Neuronal stem cell (in vitro differentiated cells): ENCODE measurements around the gene MRPS35.
A peak's percentile ranks its signal among the peaks of the same experiment; 100 is the strongest.

ENCODE experiments used
- DNase-seq: peaks from one replicate; pipeline ENCODE4 v3.0.0-alpha.2; 2013; ENCODE audit warnings: low spot score
- H2AFZ ChIP-seq: one replicate; pipeline ENCODE4 v1.6.1; 2013; ENCODE audit warnings: mild to moderate bottlenecking, low read length, inconsistent platforms
- H2AK5ac ChIP-seq: 2 replicates; pipeline ENCODE4 v1.6.1; 2013; ENCODE audit warnings: low read depth, mild to moderate bottlenecking, inconsistent platforms, low read length, moderate library complexity, mixed read lengths
- H2BK120ac ChIP-seq: 2 replicates; pipeline ENCODE4 v1.6.1; 2013; ENCODE audit warnings: low read depth, mild to moderate bottlenecking, inconsistent platforms, low read length, moderate library complexity, mixed read lengths
- H2BK12ac ChIP-seq: one replicate; pipeline ENCODE4 v1.6.1; 2013; ENCODE audit warnings: low read length, inconsistent platforms
- H2BK15ac ChIP-seq: 2 replicates; pipeline ENCODE4 v1.6.1; 2013; ENCODE audit warnings: mild to moderate bottlenecking, low read length, inconsistent platforms, mixed read lengths
- H2BK5ac ChIP-seq: one replicate; pipeline ENCODE4 v1.6.1; 2013; ENCODE audit warnings: inconsistent platforms, mild to moderate bottlenecking, low read length, moderate library complexity
- H3K14ac ChIP-seq: one replicate; pipeline ENCODE4 v1.6.1; 2013; ENCODE audit warnings: low read length, inconsistent platforms
- H3K18ac ChIP-seq: 2 replicates; pipeline ENCODE4 v1.6.1; 2013; ENCODE audit warnings: low read length, inconsistent platforms
- H3K23ac ChIP-seq: 2 replicates; pipeline ENCODE4 v1.6.1; 2013; ENCODE audit warnings: low read depth, mild to moderate bottlenecking, mixed read lengths, low read length, inconsistent platforms; ENCODE audit not compliant: poor library complexity
- H3K27ac ChIP-seq: replicated peaks from 3 replicates; pipeline ENCODE4 v1.5.1; 2013; ENCODE audit warnings: low read length, inconsistent platforms
- H3K27me3 ChIP-seq, 3 experiments: 2 replicates each; pipeline ENCODE4 v1.6.1; 2013; ENCODE audit warnings: low read length in 3 of 3, mild to moderate bottlenecking in 2 of 3, inconsistent platforms in 1 of 3, low read depth in 1 of 3, mixed read lengths in 1 of 3, moderate library complexity in 1 of 3; ENCODE audit not compliant: control insufficient read depth in 3 of 3, insufficient read depth in 3 of 3
- H3K36me3 ChIP-seq, 2 donors: replicated peaks in 1 of 2; 2 replicates each; pipeline ENCODE4 v1.6.1; 2013; ENCODE audit warnings: low read length in 2 of 2; ENCODE audit not compliant: control insufficient read depth in 2 of 2, insufficient read depth in 2 of 2
- H3K4ac ChIP-seq: 2 replicates; pipeline ENCODE4 v1.6.1; 2013; ENCODE audit warnings: inconsistent platforms, mild to moderate bottlenecking, low read length, moderate library complexity
- H3K4me1 ChIP-seq, 2 donors: 1 replicate in 1 of 2; 2 replicates in 1 of 2; pipeline ENCODE4 v1.6.1; 2013; ENCODE audit warnings: low read length in 2 of 2, low read depth in 1 of 2; ENCODE audit not compliant: control insufficient read depth in 2 of 2, insufficient read depth in 1 of 2
- H3K4me2 ChIP-seq: one replicate; pipeline ENCODE4 v1.6.1; 2013; ENCODE audit warnings: mild to moderate bottlenecking, low read length, inconsistent platforms; ENCODE audit not compliant: insufficient read depth, poor library complexity, severe bottlenecking
- H3K4me3 ChIP-seq, 2 donors: 2 replicates each; pipeline ENCODE4 v1.5.1; 2013; ENCODE audit warnings: low read length in 2 of 2, mild to moderate bottlenecking in 2 of 2, inconsistent platforms in 1 of 2, moderate library complexity in 1 of 2
- H3K79me1 ChIP-seq: one replicate; pipeline ENCODE4 v1.6.1; 2013; ENCODE audit warnings: low read depth, mild to moderate bottlenecking, inconsistent platforms, low read length, moderate library complexity
- H3K9ac ChIP-seq: one replicate; pipeline ENCODE4 v1.6.1; 2013; ENCODE audit warnings: mild to moderate bottlenecking, low read depth, low read length, inconsistent platforms; ENCODE audit not compliant: poor library complexity
- H3K9me3 ChIP-seq, 2 donors: replicated peaks in 1 of 2; 2 replicates each; pipeline versions ENCODE3 to v1.6.1; 2013; ENCODE audit warnings: low read length in 2 of 2, mild to moderate bottlenecking in 2 of 2, inconsistent platforms in 1 of 2, low read depth in 1 of 2, mixed read lengths in 1 of 2, moderate library complexity in 1 of 2; ENCODE audit not compliant: control insufficient read depth in 2 of 2, insufficient read depth in 1 of 2
- H4K8ac ChIP-seq: one replicate; pipeline ENCODE4 v1.6.1; 2013; ENCODE audit warnings: low read depth, mild to moderate bottlenecking, inconsistent platforms, low read length, moderate library complexity
- H4K91ac ChIP-seq: one replicate; pipeline ENCODE4 v1.6.1; 2013; ENCODE audit warnings: low read length, low read depth, mild to moderate bottlenecking, inconsistent platforms; ENCODE audit not compliant: poor library complexity
- WGBS, 2 donors: extraction: QIAGEN DNeasy Blood & Tissue Kit; methylation state at CpG; one replicate each; pipeline ENCODE4 v1.1.7; 2013; ENCODE audit warnings: missing lambda C conversion rate in 2 of 2, mixed read lengths in 1 of 2; ENCODE audit not compliant: insufficient read length in 2 of 2, insufficient replicate concordance in 1 of 2; ENCODE audit errors: extremely low coverage in 2 of 2; 5-methylcytosine and 5-hydroxymethylcytosine counted together

Gene MRPS35

DNA sequence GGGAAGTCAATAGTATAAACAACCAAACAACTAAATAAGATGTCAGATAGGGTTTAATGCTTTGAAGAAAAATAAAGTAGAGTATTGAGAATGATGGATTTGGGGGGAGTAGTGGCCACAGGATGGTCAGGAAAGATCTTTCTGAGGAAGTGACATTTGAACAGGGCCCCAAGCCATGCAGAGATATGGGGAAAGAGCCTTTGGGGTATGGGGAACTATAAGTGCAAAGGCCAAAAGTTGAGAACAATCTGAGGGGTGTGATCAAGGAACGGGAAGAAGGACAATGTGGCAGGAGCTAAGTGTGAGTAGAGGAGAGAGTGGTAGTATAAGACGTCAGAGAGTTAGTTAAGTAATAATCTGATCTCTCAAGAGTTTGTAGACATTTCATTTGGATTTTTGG, 1.3 kb downstream of the MRPS35 start:
- Histone ChIP-seq H3K9me3 (peaks cover 0 to 3% of the 10 kb centered on the region in 2 donors), H3K4me2 (no peak overlapping the region), H3K4me3 (peak overlapping the region in 1 of 2 donors; percentile 75), H2BK15ac (no peak overlapping the region), H3K18ac (no peak overlapping the region), H3K4me1 (peaks cover 0 to 2% of the 10 kb centered on the region in 2 donors), H3K79me1 (no peaks in the 10 kb centered on the region), H3K9ac (no peak overlapping the region), H2AFZ (no peak overlapping the region), H3K27ac (no peak overlapping the region), H2BK12ac (no peak overlapping the region), H4K91ac (no peak overlapping the region), H2BK120ac (no peak overlapping the region), H3K14ac (no peak overlapping the region), H3K4ac (no peak overlapping the region), H3K23ac (no peak overlapping the region), H2AK5ac (no peak overlapping the region), H3K27me3 (no peaks in the 10 kb centered on the region), H4K8ac (no peak overlapping the region), H3K36me3 (peaks cover 3 to 43% of the 10 kb centered on the region in 2 donors), H2BK5ac (no peak overlapping the region)
- WGBS, 2 donors = no CpG with 5 or more reads among the region's 2 CpGs
- DNase-seq = no peak

DNA sequence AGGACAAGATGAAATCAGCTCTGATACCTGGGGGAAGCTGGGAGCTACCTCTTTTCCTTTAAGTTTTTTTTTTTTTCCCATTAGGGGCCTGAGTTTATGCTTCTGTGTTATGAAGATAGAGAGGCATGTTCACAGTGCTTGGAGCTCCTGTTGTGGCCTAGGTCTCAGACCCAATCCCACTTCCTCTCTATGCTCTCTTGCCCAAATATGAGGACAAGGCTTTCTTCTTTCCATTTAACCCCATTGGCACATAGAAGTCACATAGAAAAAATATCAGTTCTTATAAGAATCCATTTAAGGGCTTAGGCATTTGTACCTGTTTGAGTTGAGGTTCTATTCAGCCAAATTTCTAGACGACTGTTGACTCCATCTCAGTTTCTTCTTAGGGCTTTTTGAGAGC, 12.6 kb downstream of the MRPS35 start:
- Histone ChIP-seq H3K36me3 (peaks cover 1 to 93% of the 10 kb centered on the region in 2 donors), H3K79me1 (no peaks in the 10 kb centered on the region)

GRCh38 chr12:27730097-27730588, 19.5 kb downstream of the MRPS35 start:
- Histone ChIP-seq H4K91ac (no peak overlapping the region), H3K79me1 (no peaks in the 10 kb centered on the region), H3K14ac (no peak overlapping the region), H2BK120ac (no peak overlapping the region), H3K18ac (no peak overlapping the region), H3K4me2 (no peak overlapping the region), H2BK15ac (no peak overlapping the region), H4K8ac (no peak overlapping the region), H2BK5ac (no peak overlapping the region), H3K4me1 (no peaks in the 10 kb centered on the region), H3K27ac (no peak overlapping the region), H3K27me3 (no peaks in the 10 kb centered on the region), H3K9ac (no peak overlapping the region), H2AK5ac (no peak overlapping the region), H3K9me3 (no peaks in the 10 kb centered on the region), H2AFZ (no peak overlapping the region), H3K36me3 (peaks cover 3 to 83% of the 10 kb centered on the region in 2 donors), H3K23ac (no peak overlapping the region), H3K4ac (no peak overlapping the region), H3K4me3 (no peak overlapping the region), H2BK12ac (no peak overlapping the region)
- WGBS, 2 donors = no CpG with 5 or more reads among the region's 4 CpGs
- DNase-seq = no peak

More for the DNA sequence above, 12.6 kb downstream of the MRPS35 start:
- Histone ChIP-seq H2BK5ac (no peak overlapping the region), H3K14ac (no peak overlapping the region), H2BK15ac (no peak overlapping the region), H2BK120ac (no peak overlapping the region), H3K4me3 (no peak overlapping the region), H2BK12ac (no peak overlapping the region), H4K91ac (no peak overlapping the region), H3K9ac (no peak overlapping the region), H3K27ac (no peak overlapping the region), H2AFZ (no peak overlapping the region), H3K4me2 (no peak overlapping the region), H4K8ac (no peak overlapping the region), H2AK5ac (no peak overlapping the region), H3K9me3 (no peaks in the 10 kb centered on the region), H3K18ac (no peak overlapping the region), H3K4me1 (no peaks in the 10 kb centered on the region), H3K27me3 (no peaks in the 10 kb centered on the region), H3K4ac (no peak overlapping the region), H3K23ac (no peak overlapping the region)
- no peak for DNase-seq
- WGBS, 2 donors = no CpG with 5 or more reads among the region's 1 CpG

DNA sequence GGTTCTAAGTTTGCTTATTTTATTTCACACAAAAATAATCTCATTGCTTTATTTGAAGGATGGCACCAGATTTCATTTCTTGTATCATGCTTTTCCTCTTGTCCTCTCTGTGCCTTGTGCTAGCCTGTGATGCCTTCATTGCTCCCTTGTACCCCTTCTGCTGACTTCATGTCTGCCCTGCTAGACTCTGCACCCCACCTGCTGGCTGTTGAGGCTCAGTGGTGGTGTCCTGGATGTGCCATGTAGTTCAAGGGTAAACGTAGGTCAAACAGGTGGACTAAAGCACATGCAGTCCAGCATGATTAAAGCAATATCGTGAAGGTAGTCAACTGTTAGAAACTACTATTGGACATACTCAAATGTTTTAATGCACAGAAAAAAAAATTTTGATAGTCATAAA, 21.6 kb downstream of the MRPS35 start:
- no peak overlapping the region for H3K9ac ChIP-seq
- no peaks in the 10 kb centered on the region for H3K79me1 ChIP-seq
- no peak overlapping the region for H3K23ac ChIP-seq
- H3K14ac ChIP-seq = no peak overlapping the region
- no peak overlapping the region for H3K27ac ChIP-seq
- H3K4ac ChIP-seq = no peak overlapping the region
- H3K4me1 ChIP-seq = no peaks in the 10 kb centered on the region
- no peak for DNase-seq
- no peak overlapping the region for H2BK15ac ChIP-seq
- H4K8ac ChIP-seq = no peak overlapping the region
- H2AK5ac ChIP-seq = no peak overlapping the region
- H3K27me3 ChIP-seq = no peaks in the 10 kb centered on the region
- no peak overlapping the region for H2BK120ac ChIP-seq
- no peak overlapping the region for H3K4me2 ChIP-seq
- H3K36me3 ChIP-seq = peaks cover 3 to 82% of the 10 kb centered on the region in 2 donors
- H2BK5ac ChIP-seq = no peak overlapping the region
- no peak overlapping the region for H3K18ac ChIP-seq
- whole genome bisulfite sequencing, 2 donors = no CpG with 5 or more reads among the region's 2 CpGs
- no peak overlapping the region for H2BK12ac ChIP-seq
- H3K4me3 ChIP-seq = no peak overlapping the region
- H4K91ac ChIP-seq = no peak overlapping the region
- H3K9me3 ChIP-seq = no peaks in the 10 kb centered on the region
- no peak overlapping the region for H2AFZ ChIP-seq
